Panc1 (cell line): Measurements from ENCODE around the gene HOMER1. TPM values are rescaled to one million over a fixed set of nuclear protein-coding genes. Genes with fewer than 3 reads are reported as not detected.

Source experiments
- ATAC-seq: fragments of 200-7000 bp; cut with Tn5 transposase; 2 replicates; pipeline ENCODE4 v1.9.1; 2020; ENCODE audit warnings: mild to moderate bottlenecking, moderate library complexity
- BruUV-seq: library from RNA; stranded (reverse); fragments of 400-500 nt; replicated peaks from 2 replicates; lab custom pipeline; 2021; lab: Mats Ljungman, UMichigan
- CTCF ChIA-PET: fragments of 300-600 bp; sonication (Branson Sonifier 250); formaldehyde crosslinking; loops from one replicate; lab custom pipeline; 2022; ENCODE audit warnings: antibody characterized with exemption; lab: Charles Lee
- POLR2A ChIA-PET: fragments of 300-600 bp; sonication (Branson Sonifier 250); formaldehyde crosslinking; loops from one replicate; lab custom pipeline; 2022; ENCODE audit warnings: antibody characterized with exemption; lab: Charles Lee
- DNase-seq: peaks from one replicate; pipeline ENCODE4 v3.0.0-alpha.2; 2010; ENCODE audit warnings: low read depth, low spot score
- H3K27ac ChIP-seq: 2 replicates; pipeline ENCODE4 v1.5.1; 2011; ENCODE audit warnings: mild to moderate bottlenecking, low read length, inconsistent platforms
- H3K27me3 ChIP-seq: fragments of 200-500 bp; sonication (Bioruptor generic); 2 replicates; pipeline ENCODE4 v1.6.0; 2014; ENCODE audit warnings: low read length, inconsistent platforms; ENCODE audit not compliant: control insufficient read depth, insufficient read depth
- H3K36me3 ChIP-seq: fragments of 200-500 bp; sonication (Bioruptor generic); 2 replicates; pipeline ENCODE4 v1.5.1; 2014; ENCODE audit warnings: inconsistent platforms, mild to moderate bottlenecking, low read length, moderate library complexity; ENCODE audit not compliant: control insufficient read depth, insufficient read depth
- H3K4me1 ChIP-seq: 2 replicates; pipeline ENCODE4 v1.5.1; 2011; ENCODE audit warnings: inconsistent platforms, mild to moderate bottlenecking, low read length, moderate library complexity; ENCODE audit not compliant: control insufficient read depth, insufficient read depth
- H3K4me3 ChIP-seq, 2 experiments: 2 replicates each; pipeline ENCODE4 v1.5.1; 2011 to 2012; ENCODE audit warnings: low read depth in 2 of 2, low read length in 2 of 2, mild to moderate bottlenecking in 2 of 2, inconsistent platforms in 1 of 2, moderate library complexity in 1 of 2
- H3K9me3 ChIP-seq: fragments of 200-500 bp; sonication (Bioruptor generic); 2 replicates; pipeline ENCODE4 v1.5.1; 2014; ENCODE audit warnings: low read depth, mild to moderate bottlenecking, inconsistent platforms, low read length, moderate library complexity; ENCODE audit not compliant: control insufficient read depth, insufficient read depth
- CTCF ChIP-seq: fragments of 450-650 bp; IDR thresholded peaks from 2 replicates; pipeline ENCODE4 v1.5.1; 2017; ENCODE audit warnings: mild to moderate bottlenecking
- POLR2AphosphoS5 ChIP-seq: IDR thresholded peaks from 2 replicates; pipeline ENCODE4 v1.6.1; 2012; ENCODE audit warnings: mild to moderate bottlenecking, low read depth, low read length, moderate library complexity
- REST ChIP-seq, 2 experiments: IDR thresholded peaks; 2 replicates each; pipeline ENCODE4 v1.6.1; 2011 to 2012; ENCODE audit warnings: low read depth in 2 of 2, control low read depth in 1 of 2, low read length in 1 of 2, mild to moderate bottlenecking in 1 of 2, moderate library complexity in 1 of 2; ENCODE audit not compliant: insufficient read depth in 1 of 2
- SIN3A ChIP-seq: IDR thresholded peaks from 2 replicates; pipeline ENCODE4 v1.6.1; 2012; ENCODE audit warnings: low read depth, mild to moderate bottlenecking, low read length, moderate library complexity, borderline replicate concordance; ENCODE audit not compliant: insufficient read depth
- TCF7L2 ChIP-seq: IDR thresholded peaks from 2 replicates; pipeline ENCODE4 v1.6.1; 2011; ENCODE audit warnings: mild to moderate bottlenecking, low read depth, low read length, inconsistent platforms
- in situ Hi-C: cut with HindIII; loops from 2 replicates; pipeline ENCODE4 v1.10.0; 2016; ENCODE audit warnings: low sequenced_read_pairs, low pct_unique_long_range_greater_than_20kb
- intact Hi-C: fragments of 100-400 bp; cut with micrococcal nuclease; formaldehyde crosslinking; loops from one replicate; pipeline ENCODE4 v1.10.0; 2022; ENCODE audit not compliant: unreplicated experiment
- total RNA-seq: library from RNA; stranded (reverse); gene quantifications from one replicate; pipeline ENCODE4 v1.2.1, GENCODE V29; 2021; ENCODE audit not compliant: unreplicated experiment

Gene HOMER1
- total RNA-seq, 1 experiment from 2014 or later: 19.6 TPM

GRCh38 chr5:79560771-79561524, 47.0 kb upstream of the HOMER1 start:
- BruUV-seq: no TSS peak
- no peak for ATAC-seq
- ChIA-PET POLR2A (no interaction called here), CTCF (no interaction called here)
- Histone ChIP-seq H3K4me1 (no peaks in the 10 kb centered on the region), H3K4me3 (no peak overlapping the region), H3K27me3 (no peaks in the 10 kb centered on the region; the same call in 1 of the 2 replicates), H3K36me3 (no peaks in the 10 kb centered on the region), H3K9me3 (no peaks in the 10 kb centered on the region), H3K27ac (no peak overlapping the region)
- intact Hi-C loops: no loop called here
- in situ Hi-C loops: no loop called here
- no peak for DNase-seq
- TF ChIP-seq SIN3A: no peak
- no peak for TF ChIP-seq TCF7L2
- no peak for TF ChIP-seq CTCF
- no peak for TF ChIP-seq POLR2AphosphoS5
- no peak for TF ChIP-seq REST (IDR thresholded peaks at IDR 0.05; ENCODE audit: insufficient read depth in 1 of 2, low read depth in 2 of 2, low read length in 1 of 2)

GRCh38 chr5:79555418-79555817, 41.5 kb upstream of the HOMER1 start:
- in situ Hi-C loops (no loop called here), intact Hi-C loops (no loop called here)
- ChIA-PET CTCF (no interaction called here), POLR2A (no interaction called here)
- ATAC-seq (no peak), DNase-seq (no peak)
- no peaks in the 10 kb centered on the region for H3K4me1 ChIP-seq
- H3K27ac ChIP-seq: no peak overlapping the region
- no peaks in the 10 kb centered on the region for H3K36me3 ChIP-seq
- no TSS peak for BruUV-seq
- TF ChIP-seq POLR2AphosphoS5: no peak
- no peak for TF ChIP-seq CTCF
- no peak for TF ChIP-seq REST (IDR thresholded peaks at IDR 0.05; ENCODE audit: insufficient read depth in 1 of 2, low read depth in 2 of 2, low read length in 1 of 2)
- no peak for TF ChIP-seq SIN3A
- TF ChIP-seq TCF7L2: no peak
- no peak overlapping the region for H3K4me3 ChIP-seq
- H3K9me3 ChIP-seq: no peaks in the 10 kb centered on the region
- H3K27me3 ChIP-seq: no peaks in the 10 kb centered on the region; the same call in 1 of the 2 replicates
